ENCODE measurements around the gene FAM120A.
A peak's percentile ranks its signal among the peaks of the same experiment; 100 is the strongest.

The FAM120A gene, protein sequence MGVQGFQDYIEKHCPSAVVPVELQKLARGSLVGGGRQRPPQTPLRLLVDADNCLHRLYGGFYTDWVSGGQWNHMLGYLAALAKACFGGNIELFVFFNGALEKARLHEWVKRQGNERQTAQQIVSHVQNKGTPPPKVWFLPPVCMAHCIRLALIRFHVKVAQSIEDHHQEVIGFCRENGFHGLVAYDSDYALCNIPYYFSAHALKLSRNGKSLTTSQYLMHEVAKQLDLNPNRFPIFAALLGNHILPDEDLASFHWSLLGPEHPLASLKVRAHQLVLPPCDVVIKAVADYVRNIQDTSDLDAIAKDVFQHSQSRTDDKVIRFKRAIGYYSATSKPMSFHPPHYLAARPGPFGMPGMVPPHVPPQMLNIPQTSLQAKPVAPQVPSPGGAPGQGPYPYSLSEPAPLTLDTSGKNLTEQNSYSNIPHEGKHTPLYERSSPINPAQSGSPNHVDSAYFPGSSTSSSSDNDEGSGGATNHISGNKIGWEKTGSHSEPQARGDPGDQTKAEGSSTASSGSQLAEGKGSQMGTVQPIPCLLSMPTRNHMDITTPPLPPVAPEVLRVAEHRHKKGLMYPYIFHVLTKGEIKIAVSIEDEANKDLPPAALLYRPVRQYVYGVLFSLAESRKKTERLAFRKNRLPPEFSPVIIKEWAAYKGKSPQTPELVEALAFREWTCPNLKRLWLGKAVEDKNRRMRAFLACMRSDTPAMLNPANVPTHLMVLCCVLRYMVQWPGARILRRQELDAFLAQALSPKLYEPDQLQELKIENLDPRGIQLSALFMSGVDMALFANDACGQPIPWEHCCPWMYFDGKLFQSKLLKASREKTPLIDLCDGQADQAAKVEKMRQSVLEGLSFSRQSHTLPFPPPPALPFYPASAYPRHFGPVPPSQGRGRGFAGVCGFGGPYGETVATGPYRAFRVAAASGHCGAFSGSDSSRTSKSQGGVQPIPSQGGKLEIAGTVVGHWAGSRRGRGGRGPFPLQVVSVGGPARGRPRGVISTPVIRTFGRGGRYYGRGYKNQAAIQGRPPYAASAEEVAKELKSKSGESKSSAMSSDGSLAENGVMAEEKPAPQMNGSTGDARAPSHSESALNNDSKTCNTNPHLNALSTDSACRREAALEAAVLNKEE

DNA sequence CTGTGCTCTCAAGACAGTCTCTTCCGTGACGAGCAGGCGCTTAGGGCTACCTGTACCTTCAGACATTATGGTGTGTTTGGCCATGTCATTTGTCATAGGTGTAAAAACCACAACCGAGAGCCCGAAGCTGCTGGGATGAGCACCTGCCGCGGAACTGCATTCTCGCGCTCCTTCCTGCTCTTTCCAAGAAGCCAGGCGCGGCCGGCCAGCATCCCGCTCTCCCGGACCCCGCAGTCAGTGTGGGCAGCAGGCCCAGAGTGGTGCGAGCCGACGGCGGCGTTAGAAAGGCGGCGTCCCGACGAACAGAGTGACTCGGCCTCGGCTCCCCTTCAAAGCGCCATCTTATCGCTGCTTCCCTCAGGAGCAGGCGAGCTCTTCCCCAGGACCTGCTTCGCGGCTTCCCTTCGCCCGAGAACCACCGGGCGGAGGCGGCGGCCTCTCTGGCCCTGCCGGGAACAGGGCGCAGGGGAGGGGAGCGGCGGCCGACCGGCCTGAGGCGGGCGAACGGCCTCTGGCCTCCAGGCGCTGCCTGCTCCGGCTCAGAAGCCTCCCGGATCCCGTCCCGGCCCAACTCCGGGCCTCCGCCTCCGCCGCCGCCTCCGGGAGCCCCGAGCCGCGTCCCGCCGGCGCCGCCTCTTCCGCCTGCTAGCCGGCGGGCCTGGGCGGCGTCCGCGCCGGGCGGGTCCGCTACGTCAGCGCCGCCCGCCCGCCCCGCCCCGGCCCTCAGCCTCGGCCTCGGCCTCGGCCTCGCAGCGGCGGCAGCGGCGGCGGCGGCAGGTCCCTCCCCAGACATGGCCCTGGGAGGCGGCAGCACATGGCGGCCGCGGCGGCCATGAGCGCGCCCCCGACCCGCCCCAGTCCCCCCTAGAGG lies at the start of gene FAM120A:
Gene FAM120A, plus strand, starts transcription at position 741 of the 871 bp plus-strand sequence. CDS start 231 bp downstream, outside the sequence.
- in situ Hi-C loops (cut with HindIII; ENCODE audit: low pct_ligation_motif_present, low pct_unique_long_range_greater_than_20kb, low sequenced_read_pairs) = no loop called here
- DNase-seq = peak; percentile 78

DNA sequence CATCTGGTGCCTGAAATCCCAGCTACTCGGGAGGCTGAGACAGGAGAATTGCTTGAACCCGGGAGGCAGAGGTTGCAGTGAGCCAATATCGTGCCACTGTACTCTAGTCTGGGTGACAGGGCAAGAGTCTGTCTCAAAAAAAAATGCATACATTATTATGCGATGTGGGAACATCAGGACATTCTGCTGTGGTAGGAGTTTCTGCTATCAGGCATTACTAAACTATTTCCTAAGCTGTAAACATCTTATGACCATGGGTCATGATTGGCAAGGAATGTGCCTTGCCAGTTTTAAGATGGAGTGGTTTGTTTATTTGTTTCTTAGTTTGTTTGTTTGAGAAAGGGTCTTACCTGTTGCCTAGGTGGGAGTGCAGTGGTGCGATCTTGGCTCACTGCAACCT lies 45.1 kb upstream of the FAM120A start:
- in situ Hi-C loops (cut with HindIII; ENCODE audit: low pct_ligation_motif_present, low pct_unique_long_range_greater_than_20kb, low sequenced_read_pairs) = no loop called here
- DNase-seq = no peak

DNA sequence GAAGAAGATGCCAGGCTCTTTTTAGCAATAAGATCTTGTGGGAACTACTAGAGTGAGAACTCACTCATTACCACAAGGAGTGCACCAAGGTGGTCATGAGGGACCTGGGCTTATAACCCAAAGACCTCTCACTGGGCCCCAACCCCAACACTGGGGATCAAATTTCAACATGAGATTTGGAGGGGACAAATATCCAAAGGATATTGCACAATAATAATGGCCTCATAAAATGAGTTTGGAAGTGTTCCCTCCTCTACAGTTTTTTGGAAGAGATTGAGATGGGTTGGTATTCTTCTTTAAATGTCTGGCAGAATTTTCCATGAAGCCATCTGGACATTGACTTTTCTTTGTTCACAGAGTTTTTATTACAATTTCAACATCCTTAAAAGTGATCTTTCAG lies 38.0 kb upstream of the FAM120A start:
- in situ Hi-C loops (cut with HindIII; ENCODE audit: low pct_ligation_motif_present, low pct_unique_long_range_greater_than_20kb, low sequenced_read_pairs) = no loop called here
- DNase-seq = no peak

DNA sequence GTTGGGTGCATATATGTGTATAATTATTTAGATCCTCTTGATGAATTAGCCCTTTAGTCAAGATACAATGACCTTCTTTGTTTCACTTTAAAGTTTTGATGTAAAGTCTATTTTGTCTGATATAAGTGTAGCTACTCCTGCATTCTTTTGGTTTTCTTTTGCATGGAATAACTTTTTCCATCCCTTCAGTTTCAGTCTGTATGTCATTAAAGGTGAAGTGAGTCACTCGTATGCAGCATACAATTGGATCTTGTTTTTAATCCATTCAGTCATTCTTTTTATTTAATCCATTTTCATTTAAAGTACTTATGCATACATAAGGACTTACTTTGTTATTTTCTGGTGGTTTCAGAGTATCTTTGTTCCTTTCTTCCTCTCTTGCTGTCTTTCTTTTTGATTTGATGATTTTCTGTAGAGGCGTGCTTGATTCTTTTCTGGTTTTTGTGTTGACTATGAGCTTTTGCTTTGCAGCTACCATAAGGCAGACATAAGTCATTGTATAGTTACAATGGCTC lies 36.3 kb upstream of the FAM120A start:
- DNase-seq = no peak
- in situ Hi-C loops (cut with HindIII; ENCODE audit: low pct_ligation_motif_present, low pct_unique_long_range_greater_than_20kb, low sequenced_read_pairs) = no loop called here

DNA sequence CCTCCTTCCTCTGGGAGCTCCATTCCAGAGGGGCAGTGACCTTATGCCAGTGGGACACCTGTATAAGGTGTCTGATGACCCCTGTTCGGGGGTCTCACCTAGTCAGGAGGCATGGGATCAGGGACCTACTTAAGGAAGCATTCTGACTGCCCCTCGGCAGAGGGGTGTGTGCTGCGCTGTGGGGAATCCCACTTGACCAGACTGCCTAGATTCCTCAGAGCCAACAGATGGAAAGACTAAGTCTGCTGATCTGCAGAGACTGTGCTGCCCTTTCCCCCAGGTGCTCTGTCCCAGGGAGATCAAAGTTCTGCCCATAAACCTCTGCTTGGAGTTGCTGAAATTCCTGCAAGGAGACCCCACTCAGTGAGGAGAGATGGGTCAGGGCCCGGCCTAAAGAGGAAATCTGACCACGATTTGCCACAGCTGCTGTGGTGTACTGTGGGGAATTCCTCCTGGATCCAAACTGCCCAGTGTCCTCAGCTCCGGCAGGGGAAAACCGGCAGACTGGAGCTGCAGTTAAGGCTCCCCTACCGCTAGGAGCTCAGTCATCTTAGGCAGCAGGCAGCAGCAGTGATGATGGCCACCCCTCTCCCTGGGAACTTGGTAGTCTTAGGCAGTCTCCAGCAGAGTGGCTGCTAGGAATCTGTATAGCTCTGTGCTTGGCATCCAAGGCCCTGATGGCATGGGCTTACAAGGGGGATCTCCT lies 34.8 kb upstream of the FAM120A start:
- in situ Hi-C loops (cut with HindIII; ENCODE audit: low pct_ligation_motif_present, low pct_unique_long_range_greater_than_20kb, low sequenced_read_pairs) = no loop called here
- no peak for DNase-seq

DNA sequence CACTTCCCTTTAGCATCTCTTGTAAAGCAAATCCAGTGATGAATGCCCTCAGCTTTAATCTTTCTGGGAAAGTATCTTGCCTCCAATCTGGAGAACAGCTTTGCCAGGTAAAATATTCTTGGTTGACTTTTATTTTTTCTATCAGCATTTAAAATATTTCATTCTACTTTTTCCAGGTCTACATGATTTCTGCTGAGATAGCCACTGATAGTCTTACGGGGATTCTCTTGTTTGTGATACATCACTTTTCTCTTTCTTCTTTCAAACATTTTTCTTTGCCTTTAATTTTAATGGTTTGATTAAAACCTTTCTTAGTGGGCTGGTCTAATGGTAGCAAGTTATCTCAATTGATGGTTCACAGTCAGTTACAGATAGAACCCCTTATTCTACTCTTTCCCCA lies 33.9 kb upstream of the FAM120A start:
- DNase-seq = no peak
- in situ Hi-C loops (cut with HindIII; ENCODE audit: low pct_ligation_motif_present, low pct_unique_long_range_greater_than_20kb, low sequenced_read_pairs) = no loop called here

DNA sequence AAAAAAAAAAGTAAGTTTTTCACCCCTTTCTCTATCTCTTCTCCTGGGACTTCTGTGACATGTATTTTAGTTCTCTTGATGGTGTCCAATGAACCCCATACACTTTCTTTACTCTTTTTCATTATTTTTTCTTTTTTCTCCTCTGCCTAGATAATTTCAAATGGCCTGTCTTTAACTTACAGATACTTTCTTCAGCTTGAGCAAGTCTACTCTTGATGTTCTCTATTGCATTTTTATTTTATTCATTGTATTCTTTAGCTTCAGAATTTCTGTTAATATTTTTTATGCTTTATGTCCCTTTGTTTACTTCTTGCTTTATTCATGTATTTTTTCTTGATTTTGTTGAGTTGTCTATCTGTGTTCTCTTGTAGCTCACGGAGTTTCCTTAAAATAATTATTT lies 32.5 kb upstream of the FAM120A start:
- no peak for DNase-seq
- in situ Hi-C loops (cut with HindIII; ENCODE audit: low pct_ligation_motif_present, low pct_unique_long_range_greater_than_20kb, low sequenced_read_pairs) = no loop called here

DNA sequence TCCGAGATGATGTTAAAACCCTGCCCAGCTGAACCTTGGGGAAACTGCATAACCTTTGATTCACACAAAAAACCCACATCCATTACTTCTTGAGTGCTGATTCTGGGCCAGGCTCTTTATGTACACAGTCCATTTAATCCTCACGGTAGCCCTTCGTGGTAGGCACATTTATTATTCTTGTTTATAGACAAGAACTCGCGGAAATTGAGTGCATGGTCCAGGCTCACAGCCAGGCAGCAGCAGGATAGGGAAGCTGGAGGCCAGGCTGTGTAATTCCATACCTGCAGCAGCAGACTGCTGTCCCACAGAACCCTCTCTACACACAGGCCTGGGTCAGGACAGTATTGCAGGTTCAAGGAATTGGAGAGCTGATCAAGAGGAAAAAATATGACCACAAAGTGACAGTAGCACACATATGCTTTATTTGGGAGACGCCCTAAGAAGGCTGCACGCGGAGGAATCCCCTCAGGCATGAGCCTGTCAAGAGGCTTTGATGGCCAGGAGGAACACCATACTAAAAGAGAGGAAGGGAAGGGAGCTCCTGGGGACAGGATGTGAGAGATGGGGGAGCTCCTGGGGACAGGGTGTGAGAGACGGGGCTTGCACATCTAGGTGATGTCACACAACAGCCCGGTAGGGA lies 28.4 kb upstream of the FAM120A start:
- in situ Hi-C loops (cut with HindIII; ENCODE audit: low pct_ligation_motif_present, low pct_unique_long_range_greater_than_20kb, low sequenced_read_pairs) = no loop called here
- DNase-seq = no peak

DNA sequence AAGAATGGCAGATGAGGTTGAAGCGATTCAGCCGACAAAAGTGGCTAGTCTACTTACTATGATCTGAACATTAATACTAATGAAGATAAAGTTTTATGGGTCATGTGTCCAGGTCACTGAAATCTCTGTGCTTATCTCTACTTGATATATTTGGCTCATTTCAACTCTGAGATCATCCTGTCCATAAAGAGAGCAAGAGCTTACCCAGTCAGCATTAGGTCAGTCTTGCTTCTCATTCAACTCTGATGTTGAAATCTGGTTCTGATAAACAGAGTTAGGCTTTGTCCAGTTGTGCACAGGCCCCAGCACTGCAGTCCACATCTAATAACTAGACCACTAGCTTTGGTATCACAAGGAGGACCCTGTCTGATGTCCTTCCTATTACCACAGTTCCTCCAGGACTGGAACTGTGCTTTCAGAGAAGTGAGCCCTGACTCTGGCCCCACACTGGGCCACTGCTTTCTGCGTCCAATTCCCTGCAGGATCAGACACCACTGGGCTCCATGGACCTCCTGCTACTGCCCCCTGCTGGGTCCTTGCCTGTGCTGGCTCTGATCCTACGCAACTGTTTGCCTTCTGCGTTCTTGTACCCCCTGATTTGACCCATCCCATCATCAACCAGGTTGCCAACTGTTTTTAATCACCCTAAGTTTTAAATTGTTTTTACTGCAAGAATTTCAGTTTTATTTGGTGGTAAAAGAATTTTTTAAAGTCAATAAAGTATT lies 23.7 kb upstream of the FAM120A start:
- in situ Hi-C loops (cut with HindIII; ENCODE audit: low pct_ligation_motif_present, low pct_unique_long_range_greater_than_20kb, low sequenced_read_pairs) = no loop called here
- peak; percentile 4 for DNase-seq

DNA sequence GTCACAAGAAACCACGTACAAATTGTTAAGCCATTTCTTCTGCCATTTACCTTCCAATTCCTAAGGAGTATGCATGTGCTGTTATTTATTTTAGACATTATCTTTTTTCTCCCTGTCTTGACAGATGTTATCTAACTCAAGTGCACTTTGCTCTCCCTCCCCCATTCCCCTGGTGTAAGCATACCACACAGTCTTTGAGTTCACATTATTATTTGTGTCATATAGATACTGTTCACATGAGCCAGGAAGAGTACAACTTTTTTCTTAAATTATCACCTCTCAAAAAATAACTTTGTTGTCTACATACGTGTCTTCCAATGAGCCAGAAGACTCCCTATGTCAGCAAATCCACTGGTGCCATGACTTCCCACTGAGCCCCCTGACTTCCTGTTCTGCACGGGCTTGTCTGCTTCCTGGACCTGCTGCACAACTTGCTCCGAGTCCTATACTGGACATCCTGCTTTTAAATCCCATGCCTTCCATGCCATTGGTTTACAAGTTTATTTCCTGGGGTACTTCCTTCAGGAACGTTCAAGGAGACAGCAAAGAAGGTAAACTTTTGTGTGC lies 19.9 kb upstream of the FAM120A start:
- in situ Hi-C loops (cut with HindIII; ENCODE audit: low pct_ligation_motif_present, low pct_unique_long_range_greater_than_20kb, low sequenced_read_pairs) = no loop called here

DNA sequence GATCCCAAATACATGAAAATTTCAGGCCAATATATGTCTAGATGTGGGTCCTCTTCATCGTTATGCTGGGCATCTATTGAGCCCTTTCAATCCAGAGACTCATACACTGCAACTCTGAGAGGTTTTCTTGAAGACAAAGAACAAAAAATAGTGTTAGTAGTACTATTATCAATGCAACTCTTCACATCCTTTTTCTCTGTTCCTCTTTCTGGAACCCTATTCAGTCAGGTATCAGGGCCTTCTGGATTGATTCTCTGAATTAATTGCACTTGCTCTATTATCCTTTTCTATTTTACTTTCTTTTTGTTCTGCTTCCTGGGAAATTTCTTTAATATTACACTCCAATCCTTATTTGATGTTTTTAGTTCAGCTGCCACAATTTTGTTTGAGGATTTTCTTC lies 18.5 kb upstream of the FAM120A start:
- in situ Hi-C loops (cut with HindIII; ENCODE audit: low pct_ligation_motif_present, low pct_unique_long_range_greater_than_20kb, low sequenced_read_pairs) = no loop called here
- no peak for DNase-seq

More for the DNA sequence above, 19.9 kb upstream of the FAM120A start:
- DNase-seq = no peak

DNA sequence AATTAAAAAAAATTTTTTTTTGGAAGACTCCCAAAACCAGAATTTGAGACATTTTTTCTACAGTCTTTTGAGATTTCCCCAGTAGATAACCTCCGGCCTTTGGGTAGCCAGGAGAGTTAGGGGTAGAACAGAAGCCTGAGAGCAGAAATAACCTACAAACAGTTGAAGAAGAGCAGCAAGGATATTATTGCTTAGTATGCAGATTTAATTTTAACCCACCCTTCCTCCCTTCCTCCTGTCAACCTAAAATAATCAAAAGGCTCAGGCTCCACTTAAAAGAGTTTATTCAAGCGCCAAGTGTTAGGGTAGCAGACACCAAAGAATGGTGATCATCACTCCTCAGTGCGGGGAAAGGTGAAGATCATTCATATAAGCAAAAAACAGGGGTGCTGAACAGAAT lies 17.4 kb upstream of the FAM120A start:
- in situ Hi-C loops (cut with HindIII; ENCODE audit: low pct_ligation_motif_present, low pct_unique_long_range_greater_than_20kb, low sequenced_read_pairs) = no loop called here
- DNase-seq = no peak

DNA sequence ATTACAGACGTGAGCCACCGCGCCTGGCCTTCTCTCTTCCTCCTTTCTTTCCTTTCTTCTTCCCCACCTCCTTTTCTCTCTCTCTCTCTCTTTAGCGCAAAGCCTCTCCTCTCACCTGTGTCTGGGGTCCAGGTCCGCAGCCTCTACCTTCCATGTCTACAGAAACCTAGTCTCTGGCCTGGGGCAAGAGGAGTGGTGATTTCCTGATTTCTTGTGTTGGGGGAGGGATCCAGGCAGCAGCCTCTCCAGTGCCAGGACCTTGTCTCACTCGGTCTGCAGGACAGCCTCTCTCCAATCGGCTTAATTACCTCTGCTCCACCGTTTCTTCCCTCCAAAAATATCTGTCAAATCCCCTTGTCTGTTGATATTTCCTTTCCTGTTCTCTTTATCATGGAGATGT lies 16.1 kb upstream of the FAM120A start:
- DNase-seq = no peak
- in situ Hi-C loops (cut with HindIII; ENCODE audit: low pct_ligation_motif_present, low pct_unique_long_range_greater_than_20kb, low sequenced_read_pairs) = no loop called here

DNA sequence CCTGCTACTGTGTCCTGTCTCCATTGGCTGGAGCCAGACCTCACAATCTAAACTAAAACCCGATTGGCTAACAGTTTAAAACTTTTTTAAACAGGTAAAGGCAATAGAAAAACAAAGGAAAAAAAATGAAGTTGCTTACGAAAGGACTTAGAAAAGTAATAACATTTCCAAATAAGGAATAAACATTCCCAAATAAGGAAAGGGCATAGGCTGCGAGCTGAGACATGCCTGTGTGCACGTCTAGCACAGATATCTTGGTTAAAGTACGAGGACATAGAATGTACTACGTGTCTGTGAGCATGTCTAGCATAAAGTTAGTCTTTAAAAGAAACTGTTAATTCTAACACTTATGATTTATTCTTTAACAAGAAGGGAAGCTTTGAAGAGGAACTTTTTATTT lies 15.3 kb upstream of the FAM120A start:
- in situ Hi-C loops (cut with HindIII; ENCODE audit: low pct_ligation_motif_present, low pct_unique_long_range_greater_than_20kb, low sequenced_read_pairs) = no loop called here
- DNase-seq = no peak

DNA sequence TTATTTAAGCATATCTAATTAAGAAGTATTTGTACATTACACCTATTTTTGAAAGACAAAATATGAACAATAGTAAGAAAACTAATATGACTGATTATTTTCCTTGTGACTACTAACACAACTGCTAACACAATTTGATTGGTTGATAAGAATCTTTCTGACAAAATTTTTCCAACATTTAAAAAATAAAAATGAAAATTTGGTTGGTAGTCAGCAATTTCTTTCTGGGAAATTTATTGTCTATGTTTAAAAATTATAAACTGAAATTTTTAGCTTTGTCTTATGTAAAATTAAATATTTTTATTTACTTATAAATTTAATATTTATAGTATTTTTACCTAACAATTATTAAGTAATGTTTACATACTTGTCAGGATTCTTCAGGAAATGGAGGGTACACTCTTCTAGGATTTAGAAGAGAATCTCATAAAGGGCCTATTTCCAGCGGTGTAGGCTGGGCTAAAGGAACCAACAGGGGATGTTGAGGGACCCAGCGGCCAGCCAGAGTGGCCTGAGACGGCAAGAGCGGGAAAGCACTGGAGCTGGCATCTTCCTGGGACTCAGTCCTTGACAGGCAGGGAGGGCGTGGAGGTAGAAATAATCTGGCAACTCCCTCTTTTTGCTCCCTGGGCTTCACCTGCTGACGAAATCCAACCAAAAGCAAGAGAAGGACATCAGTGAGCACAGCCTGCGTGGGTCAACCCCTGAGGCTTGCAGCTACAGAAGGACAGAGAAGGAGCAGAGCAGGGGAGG lies 14.7 kb upstream of the FAM120A start:
- DNase-seq = no peak
- in situ Hi-C loops (cut with HindIII; ENCODE audit: low pct_ligation_motif_present, low pct_unique_long_range_greater_than_20kb, low sequenced_read_pairs) = no loop called here

DNA sequence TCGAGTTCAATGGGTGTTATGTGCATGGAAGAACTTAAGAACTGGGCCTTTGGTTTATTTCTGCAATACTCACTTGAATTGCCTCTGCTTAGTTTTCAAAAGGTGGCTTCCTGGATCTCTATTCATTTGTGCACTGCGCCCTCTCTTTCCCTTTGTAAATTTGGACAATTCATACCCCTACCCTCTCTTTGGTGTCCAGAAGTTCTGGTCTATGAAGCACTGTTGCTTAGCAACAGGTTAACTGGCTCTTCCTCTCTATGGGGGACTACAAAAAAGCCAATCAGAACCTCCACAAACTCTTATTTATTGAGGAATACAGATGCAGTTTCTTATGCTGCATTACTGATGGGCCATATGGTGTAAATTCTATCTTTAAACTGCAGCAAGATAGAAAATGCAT lies 13.5 kb upstream of the FAM120A start:
- in situ Hi-C loops (cut with HindIII; ENCODE audit: low pct_ligation_motif_present, low pct_unique_long_range_greater_than_20kb, low sequenced_read_pairs) = no loop called here

More for the DNA sequence above, 13.5 kb upstream of the FAM120A start:
- no peak for DNase-seq

Data from ACHN (cell line).